GM19043 (cell line): ENCODE results near the gene PLLP.
A peak's percentile ranks its signal among the peaks of the same experiment; 100 is the strongest.

Source experiments
- ATAC-seq: cut with Tn5 transposase; IDR thresholded peaks from one replicate; pipeline ENCODE4 v1.9.1; 2021; ENCODE audit warnings: low read depth; ENCODE audit not compliant: unreplicated experiment

The PLLP gene

DNA sequence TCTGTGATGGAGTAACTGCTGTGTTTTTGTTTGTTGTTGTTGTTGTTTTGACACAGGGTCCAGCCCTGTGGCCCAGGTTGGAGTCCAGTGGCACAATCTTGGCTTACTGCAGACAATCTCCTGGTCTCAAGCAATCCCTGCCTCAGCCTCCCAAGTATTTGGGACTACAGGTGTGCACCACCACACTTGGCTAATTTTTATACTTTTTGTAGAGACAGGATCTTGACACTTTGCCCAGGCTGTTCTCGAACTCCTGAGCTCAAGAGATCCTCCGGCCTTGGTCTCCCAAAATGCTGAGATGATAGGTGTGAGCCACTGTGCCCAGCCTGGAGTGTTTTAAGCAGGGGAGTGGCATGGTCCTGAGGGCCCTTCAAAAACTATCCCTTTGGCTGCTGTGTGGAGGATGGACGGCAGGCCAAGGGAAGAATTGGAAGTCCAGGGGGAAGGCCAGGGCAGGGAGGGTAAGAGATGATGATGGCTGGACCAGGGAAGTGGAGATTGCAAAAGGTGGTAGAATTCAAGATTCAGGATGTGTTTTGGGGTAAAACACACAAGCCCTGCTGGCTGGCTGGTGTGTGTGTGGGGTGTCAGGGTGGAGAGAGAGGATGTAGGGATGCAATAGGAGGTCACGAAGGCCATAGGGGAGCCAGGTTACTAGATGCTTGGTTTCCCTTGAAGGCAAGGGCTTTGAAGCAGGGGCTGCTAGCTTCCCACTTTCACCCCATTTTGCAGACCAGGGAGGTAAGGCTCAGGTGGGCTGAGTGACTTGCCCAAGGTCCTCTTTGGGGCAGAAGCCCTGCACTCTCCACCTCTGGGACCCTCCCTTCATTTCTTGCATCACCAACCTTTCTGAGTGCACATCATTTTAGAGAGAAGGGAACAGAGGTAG is 18.8 kb upstream of the PLLP start:
- no peak for ATAC-seq

DNA sequence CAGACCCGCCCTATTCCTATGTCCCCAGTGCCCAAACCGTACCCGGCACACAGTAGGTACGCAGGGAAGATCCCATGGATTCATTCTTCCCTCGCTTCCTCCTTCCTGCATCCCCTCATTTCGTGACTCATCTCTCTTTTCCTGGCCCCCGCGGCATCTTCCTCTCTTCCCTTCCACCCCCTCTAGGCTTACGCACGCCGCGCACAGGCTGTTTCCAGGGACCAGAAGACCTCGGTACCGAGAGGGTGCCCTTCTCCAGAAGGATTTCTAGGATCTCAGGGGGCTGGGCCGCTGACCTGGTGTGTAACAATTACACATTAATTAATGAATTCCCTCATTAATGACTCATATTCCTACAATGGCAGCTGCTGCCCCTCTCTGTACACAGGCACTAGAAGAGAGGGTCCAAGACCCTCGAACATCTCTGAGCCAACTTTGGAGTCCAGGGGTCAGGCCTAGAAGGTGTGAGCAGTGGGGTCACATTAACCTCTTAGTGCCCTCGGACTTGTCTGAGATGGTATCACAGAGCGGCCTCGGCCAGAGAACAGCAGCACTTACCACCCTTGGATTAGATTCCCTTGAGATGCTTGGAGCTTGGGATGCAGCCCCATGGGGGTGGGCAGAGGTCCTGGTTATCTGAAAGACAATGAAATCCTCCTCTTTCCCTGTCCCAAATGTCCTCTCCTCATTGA is 16.8 kb upstream of the PLLP start:
- no peak for ATAC-seq

DNA sequence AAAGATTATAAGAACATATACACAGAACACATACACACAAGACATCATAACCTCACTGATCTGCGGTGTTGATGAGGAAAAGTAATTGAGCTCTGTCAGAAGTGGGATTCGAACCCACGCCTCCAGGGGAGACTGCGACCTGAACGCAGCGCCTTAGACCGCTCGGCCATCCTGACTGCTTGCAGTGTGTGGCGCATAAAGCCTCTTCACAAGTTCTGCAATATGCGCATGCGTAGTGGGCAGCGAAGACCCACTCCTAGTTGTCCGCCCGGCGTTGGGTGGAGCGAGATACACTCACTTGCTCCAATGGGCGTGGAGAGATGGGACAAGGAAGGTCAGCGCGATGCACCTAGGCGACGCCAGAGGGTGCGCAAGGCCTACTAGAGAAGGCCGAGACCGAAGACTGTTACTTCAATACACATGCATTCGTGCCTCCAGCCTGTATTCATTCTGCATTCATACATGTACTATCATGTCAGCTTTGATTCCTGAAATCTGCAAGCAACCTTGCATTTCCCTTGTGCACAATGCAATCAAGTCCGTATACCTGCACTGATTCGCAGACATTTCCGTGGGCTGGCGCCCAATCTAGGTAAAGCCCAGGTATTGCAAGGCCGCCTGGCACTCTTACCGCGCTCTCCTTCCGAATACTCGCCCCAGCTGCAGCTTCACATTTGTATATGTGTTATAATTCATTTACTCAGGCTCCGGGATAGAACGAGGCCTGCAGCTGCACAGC is 16.1 kb upstream of the PLLP start:
- peak; percentile 92 for ATAC-seq

DNA sequence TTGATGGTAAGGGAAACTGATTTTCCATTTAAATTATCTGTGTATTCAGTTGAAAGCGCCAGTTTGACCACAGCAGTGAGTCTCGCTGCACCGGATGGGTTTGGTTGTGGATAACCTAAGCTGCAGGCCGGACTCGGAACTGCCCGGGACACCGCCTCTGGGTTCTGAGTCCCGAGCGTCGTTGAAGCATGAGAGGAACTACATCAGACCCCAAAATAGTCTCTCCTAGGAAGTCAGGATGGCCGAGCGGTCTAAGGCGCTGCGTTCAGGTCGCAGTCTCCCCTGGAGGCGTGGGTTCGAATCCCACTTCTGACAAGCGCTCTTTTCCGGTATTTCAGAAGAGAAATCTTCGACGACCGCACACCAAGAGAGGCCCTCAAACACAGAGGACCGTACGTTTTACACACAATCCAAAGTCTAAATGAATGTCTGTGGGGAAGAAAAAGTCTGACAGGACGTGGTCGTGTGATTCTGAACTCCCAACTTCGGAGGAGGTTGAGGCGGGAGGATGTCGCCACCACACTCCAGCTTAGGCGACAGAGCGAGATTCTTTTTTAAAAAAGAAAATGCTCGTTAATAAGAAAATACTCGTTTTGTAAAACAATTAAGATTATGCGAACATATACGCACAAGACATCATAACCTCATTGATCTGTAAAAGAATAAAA is 15.4 kb upstream of the PLLP start:
- ATAC-seq, result peak; percentile 38

DNA sequence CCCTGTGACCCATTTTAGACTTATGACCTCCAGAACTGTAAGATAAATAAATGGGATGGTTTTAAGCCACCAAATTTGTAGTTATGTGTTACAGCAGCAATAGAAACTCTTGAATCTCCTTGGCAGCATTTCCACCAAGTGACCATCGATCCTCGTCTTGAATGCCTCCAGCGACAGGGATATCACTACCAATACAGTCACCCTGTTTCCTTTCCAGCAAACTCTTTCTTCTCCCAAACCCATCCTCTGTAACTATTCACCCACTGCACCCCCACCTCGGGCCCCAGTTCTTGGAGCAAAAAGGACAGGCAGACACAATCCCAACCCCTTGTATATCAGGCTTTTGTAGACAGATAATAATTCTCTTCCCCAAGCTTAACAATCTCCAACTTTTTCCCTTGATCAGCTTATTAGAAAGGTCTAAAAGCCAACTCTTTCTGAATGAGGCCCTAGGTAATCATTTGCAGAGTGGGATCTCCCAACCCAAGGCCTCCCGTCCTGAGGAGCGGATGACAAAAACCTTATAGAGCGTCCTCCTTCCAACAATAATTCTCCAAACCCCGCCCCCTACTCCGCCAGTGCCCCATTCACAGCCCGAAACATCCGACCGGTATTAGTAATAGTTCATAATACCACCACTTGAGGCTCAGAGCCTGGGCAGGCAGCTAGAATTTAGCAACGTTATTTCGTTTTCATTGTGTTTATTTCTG is 14.7 kb upstream of the PLLP start:
- peak; percentile 9 for ATAC-seq

DNA sequence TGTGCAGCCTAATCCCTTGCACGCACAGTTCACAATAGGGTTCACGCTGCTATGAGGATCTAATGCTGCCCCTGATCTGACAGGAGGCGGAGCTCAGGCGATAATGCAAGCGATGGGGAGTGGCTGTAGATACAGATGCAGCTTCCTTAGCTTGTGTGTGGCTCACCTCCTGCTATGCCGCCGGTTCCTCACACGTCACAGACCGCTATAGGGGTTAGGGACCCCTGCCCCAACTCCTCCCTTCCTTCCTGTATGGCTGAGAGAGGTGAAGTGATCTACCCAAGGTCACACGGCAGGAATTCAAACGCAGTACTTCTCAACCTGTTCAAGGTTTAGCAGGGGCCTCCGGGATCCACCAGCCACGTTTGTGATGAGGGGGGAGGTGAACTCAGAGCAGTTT is 13.4 kb upstream of the PLLP start:
- ATAC-seq, result no peak

DNA sequence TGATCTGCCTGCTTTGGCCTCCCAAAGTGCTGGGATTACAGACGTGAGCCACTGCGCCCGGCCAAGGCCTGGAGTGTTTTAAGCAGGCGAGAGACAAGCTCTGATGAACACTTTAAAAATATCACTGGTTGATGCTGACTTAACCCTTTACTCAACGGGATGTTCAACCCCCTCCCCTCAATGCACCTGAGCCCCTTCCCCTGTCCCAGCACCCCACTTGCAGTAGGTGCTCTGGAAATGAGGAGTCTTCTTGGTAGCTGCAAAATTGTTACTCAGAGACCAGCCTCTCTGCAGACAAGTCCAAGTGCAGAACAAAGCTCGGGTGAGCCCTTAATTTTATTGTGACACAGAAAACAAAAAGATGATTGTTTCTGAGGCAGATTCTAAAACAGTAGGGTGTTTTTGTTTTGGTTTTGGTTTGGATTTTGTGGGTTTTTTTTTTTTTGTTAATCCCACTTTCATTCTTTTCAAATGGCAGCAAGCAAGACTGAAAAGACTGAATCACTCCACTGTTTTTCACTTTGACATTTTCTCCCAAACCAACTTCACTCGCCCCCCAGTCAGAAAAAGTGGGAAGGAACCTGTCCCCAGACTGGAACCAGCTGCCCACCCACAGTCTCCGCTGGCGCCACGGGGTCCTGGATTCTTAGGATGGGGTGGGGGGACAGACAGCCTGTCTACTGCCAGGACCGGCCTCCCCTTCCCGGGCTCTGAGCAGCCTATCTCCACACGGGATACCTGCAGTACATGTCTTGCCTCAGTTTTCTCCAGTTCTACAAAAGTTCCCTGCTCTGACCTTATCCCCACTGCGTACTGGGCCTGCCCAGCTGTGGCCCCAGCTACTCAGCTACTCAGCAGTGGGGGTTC is 5.2 kb upstream of the PLLP start:
- no peak for ATAC-seq

DNA sequence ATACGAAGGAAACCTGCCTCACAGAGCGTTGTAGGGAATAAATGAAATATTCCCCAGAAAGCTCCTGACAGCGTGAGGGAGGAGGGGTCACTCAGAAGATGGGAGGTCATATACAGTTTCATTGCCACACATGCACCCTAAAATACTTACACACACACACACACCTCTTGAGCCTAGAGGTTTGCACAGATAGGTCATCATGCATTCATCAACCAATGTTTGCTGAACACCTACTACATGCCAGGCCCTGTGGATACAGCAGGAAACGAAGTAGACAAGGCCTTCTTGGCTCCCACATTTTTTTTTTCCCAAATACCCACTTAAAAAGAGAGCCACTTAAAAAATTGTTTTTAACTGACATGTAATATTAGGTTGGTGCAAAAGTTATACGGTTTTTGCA is 907 bp upstream of the PLLP start:
- no peak for ATAC-seq

DNA sequence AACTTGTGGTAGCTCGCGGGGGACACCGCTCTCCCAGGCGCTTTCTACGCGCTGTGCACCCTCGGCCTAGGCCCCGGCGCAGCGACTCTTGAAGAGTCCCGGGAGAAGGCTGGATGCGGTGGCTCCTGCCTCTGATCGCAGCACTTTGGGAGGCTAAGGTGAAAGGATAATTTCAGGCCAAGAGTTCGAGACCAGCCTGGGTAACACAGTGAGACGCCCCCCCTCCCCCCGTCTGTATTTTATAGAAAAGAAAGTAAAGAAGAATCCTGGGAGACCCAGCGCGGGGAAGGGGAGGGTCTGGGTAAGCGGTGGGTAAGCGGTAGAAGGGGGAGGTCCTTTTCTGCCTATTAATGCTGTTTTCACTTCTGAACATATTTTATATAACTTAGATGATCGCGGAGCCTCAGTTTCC is 486 bp upstream of the PLLP start:
- ATAC-seq, result no peak

DNA sequence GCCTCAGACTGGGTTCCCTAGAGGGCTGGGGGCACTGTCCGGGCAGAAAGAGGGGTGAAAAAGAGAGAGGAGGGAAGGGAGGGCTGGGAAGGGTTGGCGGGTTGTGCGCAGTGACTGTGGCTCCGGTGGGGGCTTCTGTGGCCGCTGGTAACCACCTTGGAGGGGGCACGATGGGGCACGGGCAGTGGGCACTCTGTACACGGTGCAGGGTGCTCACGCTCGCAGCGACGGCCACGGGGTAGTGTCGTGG is 588 bp downstream of the PLLP start:
- ATAC-seq, result no peak

DNA sequence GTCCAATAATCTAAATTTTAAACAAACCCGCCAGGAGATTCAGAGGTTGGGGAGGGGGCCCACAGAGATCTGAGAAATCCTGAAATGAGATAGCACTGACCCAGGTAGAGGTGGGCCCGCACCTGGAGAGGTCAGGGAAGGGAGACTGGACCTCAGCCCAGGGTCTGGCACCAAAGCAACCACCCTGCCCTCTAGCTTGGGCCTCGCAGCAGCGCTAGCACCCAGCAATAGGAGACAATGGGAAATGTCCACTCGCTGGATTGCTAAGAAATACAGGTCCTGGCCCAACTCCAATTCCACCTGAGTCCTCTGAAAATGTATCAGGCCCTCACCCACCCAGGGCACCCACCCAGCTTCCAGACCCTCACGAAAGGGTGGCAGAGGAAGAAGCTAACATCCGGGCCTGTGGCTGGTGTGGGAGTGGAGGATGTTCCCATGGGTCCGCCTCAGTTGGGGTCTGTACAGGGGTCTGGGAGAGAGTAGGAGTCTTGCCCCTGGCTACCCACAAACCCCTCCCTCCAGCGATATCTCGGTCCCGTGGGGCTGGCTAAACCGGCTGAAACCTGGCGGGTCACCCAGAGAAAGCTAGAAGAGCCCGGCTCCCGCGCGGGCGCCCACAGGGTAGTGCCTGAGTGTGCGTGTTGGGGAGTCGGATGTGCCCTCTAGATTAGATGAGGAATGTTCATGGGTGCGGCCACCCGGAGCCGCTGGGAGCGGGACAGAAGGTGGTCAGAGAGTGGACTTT is 1.1 kb downstream of the PLLP start:
- no peak for ATAC-seq

DNA sequence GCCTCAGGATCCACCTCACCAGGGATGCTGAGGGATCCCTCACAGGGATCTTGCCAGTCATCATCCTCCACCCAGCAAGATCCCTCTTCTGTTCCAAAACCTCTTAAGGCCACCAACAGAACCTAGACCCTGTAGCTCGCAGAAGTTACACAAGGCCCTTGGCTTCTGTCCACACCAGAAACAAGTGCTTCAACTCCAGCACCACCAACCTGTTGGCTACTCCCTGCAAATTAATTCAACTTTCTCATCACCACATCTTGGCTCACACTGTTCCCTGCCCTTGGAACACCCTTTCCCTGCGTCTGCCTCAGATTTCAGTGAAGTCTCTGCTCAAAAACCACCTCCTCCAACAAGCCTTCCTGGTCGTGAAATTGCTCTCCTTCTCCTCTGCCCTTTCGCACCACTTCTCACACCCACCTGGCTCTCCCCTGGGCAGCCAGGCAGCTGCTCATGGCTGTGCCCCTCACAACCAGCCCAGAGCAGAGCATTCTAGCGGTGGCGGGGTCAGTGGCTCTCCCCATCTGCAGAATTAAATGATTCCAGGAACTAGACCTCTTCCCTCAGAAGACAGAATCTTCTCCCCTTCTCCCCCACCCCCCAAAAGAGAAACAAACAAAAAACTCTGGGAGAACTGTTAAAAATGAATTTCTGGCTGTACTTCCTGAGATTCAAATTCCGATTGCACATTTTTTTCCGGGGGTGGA is 1.8 kb downstream of the PLLP start:
- no peak for ATAC-seq

DNA sequence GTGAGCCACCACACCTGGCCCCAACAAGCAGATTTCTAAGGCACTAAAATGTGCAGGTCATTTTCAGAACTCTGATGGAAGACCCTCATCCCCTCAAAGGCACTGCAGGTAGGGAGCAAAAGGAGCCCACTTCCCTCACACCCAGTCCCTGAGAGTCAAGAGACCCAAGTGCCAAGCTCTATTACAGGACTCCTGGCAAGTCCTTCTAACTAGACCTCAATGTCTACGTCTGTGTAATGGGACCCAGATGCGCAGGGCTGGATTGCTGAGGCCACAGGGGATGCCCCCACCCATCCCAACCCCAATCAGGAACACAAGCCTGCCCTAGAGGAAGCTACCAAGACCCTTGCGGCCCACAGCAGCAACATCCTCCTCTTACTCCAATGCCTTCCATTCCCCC is 2.7 kb downstream of the PLLP start:
- ATAC-seq, result no peak

DNA sequence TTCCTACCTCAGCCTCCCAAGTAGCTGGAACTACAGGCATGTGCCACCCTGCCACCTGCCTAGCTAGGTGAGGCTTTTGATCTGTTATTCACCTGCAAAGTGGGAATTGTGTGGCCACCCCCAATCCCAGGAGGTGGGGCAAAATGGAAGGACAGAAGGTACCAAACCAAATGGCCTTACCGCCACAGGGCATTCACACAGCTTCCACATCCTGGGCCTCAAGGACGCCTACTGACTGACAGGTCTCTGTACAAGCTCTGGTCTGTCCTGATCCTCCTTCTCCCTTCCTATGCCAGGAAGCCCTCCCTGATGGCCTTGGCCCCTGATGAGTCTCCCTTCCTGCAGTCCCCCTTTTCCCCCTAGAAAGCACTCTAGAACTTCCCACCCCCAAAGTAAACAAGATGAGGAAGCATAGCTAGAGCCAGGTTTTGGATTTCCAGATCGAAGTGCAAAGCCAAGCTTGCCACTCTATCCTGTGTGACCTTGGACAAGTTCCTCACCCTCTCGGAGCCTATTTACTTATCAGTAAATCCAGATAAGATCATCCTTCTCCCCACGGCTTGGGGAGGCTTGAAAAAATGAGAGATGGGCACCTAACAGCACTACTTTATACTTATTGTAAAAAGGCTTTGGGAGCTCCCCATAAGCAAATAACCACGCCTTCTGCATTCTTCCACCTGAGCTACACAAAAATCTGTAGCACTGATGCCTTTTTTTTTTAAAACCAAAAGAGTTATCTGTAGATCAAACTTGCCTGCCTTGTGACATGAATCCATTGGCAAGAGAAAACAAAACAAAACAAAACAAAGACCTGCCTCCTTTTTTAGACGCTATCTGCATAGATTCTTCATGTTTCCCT is 4.5 kb downstream of the PLLP start:
- no peak for ATAC-seq

DNA sequence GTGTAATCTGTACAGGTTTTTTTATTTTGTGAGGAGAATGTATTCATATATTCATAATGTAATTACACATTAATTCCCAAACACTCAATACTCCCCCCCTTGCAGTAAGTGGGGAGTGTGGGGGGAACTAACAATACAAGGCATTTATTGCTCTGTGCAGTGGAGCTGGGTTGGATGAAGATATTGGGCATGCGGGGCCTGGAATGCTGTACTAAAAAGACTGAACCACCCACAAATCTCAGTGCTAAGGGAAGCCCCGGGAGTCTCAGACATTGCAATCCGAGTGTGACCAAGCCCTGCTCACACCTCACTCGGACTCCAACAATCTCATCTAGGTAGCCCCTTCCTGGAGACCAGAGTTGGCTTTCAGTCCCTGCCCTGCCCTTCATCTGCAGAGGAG is 6.0 kb downstream of the PLLP start:
- no peak for ATAC-seq

DNA sequence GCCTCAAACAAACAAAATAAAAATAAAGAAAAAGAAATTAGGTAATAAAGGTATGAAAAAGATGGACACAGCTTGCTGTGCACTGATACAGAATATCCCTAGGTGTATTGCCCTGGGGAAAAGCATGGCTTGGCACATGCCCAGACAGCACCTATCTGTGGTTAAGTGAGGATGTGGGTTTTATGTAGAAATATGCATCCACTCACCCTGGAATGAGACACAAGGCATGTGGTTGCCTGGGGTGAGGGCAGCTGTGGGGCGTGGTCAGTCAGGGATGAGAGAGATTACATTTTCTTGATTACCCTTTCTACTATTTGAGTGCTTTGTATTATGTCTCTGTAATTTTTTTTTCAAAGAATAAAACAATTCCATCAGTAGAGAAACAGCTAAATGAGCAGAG is 6.9 kb downstream of the PLLP start:
- ATAC-seq, result no peak

DNA sequence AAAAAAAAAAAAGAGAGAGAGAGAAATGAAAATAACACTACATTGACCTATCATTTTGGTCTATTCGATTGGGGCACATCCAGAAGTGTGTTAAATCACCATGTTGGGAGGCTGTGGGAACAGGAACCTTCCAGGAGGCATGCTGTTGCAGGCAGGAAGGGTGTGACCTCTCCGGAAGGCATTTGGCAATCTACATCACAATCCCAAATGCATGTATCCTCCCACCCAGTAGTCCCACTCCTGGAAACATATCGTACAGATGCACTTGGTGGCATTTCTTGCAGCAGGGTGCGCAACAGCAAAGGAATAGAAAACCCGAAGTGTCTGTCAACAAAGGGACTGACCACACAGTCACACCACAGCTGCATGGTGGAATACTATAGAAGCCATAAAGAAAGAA is 7.9 kb downstream of the PLLP start:
- no peak for ATAC-seq
